ENCODE results near the gene MVB12B.

Gene MVB12B

DNA sequence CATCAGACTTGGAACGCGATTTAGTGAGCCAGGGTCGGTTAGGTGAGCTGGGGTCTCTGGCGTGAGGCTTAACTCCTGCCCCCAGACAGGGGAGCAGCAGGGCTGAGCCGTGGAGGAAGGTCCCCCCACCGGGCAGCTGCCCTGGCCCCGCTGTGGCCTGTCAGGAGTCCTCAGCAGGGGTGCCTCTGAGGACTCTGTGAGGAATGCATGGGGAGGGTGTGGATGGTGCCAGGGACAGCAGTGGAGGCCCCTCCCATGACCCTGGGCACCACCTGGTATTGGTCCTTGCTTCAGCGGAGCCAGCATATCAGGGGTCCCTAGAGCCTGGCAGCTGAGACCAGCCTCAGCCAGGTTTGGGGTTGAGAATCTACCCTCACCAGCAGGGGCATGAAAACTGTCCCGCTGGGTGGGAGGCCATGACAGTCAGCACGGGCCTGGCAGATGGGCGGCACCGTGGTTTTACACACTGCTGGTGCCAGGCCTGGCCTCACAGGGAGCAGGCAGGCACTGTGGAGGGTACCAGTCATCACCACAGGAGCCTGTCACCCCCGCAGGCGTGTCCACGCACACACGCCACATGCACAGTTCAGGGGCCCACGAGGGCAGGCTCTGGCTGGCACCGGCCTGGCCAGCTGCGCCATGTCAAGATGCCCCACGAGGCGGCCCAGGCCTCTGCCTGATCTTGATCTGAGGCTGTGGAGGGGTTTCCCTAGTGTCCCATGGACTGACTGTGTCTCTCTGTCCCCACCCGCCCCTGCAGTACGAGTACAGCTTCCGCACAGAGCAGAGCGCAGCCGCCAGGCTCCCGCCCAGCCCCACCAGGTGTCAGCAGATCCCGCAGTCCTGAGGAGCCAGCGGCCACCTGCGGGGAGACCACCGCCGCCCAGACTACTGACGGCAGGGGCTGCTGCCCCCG is 176.0 kb downstream of the MVB12B start:
- no peak overlapping the region for H3K4me3 ChIP-seq (ENCODE audit: low read depth, low read length)
- TF ChIP-seq, protein P1, sequence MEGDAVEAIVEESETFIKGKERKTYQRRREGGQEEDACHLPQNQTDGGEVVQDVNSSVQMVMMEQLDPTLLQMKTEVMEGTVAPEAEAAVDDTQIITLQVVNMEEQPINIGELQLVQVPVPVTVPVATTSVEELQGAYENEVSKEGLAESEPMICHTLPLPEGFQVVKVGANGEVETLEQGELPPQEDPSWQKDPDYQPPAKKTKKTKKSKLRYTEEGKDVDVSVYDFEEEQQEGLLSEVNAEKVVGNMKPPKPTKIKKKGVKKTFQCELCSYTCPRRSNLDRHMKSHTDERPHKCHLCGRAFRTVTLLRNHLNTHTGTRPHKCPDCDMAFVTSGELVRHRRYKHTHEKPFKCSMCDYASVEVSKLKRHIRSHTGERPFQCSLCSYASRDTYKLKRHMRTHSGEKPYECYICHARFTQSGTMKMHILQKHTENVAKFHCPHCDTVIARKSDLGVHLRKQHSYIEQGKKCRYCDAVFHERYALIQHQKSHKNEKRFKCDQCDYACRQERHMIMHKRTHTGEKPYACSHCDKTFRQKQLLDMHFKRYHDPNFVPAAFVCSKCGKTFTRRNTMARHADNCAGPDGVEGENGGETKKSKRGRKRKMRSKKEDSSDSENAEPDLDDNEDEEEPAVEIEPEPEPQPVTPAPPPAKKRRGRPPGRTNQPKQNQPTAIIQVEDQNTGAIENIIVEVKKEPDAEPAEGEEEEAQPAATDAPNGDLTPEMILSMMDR (IDR thresholded peaks at IDR 0.05; ENCODE audit: control insufficient read depth, extremely low read depth, insufficient read depth) = no peak
- no peak for DNase-seq (ENCODE audit: low read depth)

DNA sequence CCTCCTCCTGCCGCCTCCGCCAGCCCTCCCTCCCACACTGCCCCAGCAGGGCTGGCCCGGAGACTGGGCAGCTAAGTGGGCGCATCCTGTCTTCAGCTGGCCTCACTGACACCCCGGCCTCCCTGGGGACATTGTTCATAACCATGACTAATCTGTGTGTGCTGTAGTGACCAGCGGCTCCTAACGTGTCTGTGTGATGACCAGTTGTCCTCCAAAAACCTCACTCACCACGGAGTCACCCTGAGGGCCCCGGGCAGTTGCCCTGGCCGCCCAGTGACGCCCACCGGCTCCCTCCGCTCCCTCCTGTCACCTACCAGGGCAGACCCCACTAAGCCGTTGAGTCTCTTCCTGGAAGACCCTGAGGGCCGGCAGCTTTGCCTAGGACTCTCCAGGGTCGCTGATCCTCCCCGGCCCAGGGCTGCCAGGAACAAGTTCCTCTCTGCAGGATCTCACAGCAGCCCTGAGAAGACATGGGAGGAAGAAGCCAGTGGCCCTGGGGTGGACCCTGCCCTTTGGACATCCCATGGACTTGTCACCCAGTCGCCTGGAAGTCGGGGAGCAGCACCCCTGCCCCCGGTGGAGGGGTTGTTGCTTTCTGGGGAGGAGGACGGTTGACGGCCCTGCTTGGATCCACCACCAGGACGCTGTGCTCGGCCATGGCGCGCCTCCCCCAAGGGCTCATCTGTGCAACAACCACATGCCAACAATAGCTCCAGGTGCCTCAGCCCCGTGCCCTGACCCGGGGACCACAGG is 176.9 kb downstream of the MVB12B start:
- no peak overlapping the region for H3K4me3 ChIP-seq (ENCODE audit: low read depth, low read length)
- TF ChIP-seq, protein P1 (IDR thresholded peaks at IDR 0.05; ENCODE audit: control insufficient read depth, extremely low read depth, insufficient read depth) = no peak
- DNase-seq (ENCODE audit: low read depth) = no peak

DNA sequence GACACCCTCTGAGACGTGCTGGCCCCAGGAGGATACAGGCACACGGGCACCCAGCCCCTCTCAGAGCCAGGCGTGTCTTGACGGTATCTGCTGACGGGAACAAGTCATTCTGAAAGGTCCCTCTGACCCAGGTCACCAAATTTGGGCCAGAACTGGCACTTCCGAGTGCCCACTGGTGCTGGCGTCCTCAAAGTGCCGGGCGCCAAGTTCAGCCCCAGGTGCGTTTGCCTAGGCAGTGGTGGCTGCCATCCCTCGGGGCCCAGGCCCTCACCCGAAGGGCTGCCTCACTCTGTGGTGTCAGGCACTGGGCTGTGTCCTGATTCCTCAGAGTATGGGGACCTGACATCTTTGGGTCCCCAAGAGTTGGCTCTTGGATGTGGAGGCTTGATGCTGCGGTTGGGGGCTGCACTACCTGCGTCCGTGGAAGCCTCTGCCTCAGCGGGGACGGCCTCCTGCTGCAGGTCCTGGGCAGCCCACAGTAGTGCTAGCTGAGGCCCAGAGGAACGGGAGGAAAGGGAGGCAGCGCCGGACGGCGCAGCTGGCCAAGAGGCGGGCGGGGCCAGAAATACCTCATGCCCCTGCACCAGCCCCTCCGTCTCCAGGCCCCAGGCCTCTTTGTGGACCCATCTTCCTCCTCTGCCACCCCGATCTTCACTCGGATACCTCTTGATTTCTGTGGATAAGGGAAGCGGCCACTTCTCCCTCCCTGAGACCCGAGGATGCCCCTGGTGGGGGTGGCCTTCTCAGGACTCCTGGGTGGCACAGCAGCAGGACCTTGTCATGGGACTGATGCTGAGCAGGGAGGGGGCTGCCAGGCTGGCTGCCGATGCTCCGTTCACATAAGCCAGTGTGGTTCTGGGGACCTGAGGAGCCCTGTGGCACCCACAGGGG is 177.7 kb downstream of the MVB12B start:
- no peak overlapping the region for H3K4me3 ChIP-seq (ENCODE audit: low read depth, low read length)
- DNase-seq (ENCODE audit: low read depth) = no peak
- TF ChIP-seq, protein P1 (IDR thresholded peaks at IDR 0.05; ENCODE audit: control insufficient read depth, extremely low read depth, insufficient read depth) = no peak

DNA sequence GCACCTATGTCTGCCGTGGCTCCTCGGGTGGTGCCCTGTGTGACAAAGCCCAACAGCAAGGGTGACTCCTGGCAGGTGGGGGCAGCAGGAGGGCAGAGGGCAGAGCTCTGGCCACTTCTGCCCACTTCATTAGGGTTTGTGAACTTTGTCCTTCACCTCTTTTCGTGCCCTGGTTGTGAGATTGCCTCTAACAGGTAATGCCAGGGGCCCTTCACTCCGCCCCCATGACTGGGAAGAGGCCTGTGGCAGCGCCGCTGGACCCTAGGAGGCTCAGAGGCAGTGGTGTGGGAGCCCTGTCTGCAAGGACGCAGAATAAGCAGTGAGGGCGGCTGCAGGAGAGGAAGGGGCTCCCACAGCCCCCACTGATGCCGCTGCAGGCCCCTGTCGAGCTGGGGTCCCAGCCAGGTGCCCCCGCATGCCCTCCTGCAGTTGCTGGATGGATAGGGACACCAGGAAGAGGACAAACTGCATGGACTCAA is 178.4 kb downstream of the MVB12B start:
- TF ChIP-seq, protein P1 (IDR thresholded peaks at IDR 0.05; ENCODE audit: control insufficient read depth, extremely low read depth, insufficient read depth) = no peak
- no peak overlapping the region for H3K4me3 ChIP-seq (ENCODE audit: low read depth, low read length)
- DNase-seq (ENCODE audit: low read depth) = no peak

DNA sequence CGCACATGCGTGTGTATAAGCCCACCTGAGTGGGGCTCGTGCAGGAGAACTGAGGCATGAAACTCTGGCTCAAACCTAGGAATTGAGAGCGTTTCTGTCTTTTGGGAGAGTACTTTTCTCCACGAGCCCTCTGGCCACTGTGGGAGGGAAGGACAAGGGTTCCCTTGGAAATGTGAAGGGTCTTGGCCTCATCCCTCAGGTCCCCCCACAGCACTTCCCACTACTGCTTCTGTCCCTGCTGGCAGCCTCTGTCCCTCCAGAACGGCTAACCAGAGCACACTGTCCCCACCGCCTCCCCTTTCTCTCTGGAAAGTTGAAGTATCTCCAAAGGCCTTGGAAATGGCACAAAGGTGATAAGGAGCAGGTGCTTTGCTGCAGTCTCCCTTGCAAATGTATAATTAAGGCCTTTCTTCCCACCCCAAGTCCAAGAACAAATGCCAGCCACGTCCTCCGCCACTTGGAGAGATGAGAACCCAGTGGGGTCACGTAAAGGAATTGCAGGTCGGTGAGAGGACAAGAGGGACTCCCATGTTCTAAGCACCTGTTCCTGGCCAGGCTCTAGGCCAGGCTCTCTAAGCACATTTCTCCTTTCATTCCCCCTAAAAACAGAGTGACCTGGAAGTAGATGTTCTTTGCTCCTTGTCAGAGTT is 179.2 kb downstream of the MVB12B start:
- TF ChIP-seq, protein P1 (IDR thresholded peaks at IDR 0.05; ENCODE audit: control insufficient read depth, extremely low read depth, insufficient read depth) = no peak
- DNase-seq (ENCODE audit: low read depth) = no peak
- no peak overlapping the region for H3K4me3 ChIP-seq (ENCODE audit: low read depth, low read length)

All from LNCaP clone FGC (cell line).